GM12891 (cell line): ENCODE results near the gene KIF13A.
"Not testable (repeated sequence)": the region's sequence is repeated elsewhere in the genome, so short reads cannot be mapped to it uniquely, and the experiment has no call there.

ENCODE experiments used
- DNase-seq: peaks from one replicate; pipeline ENCODE4 v3.0.0; 2011; ENCODE audit warnings: low spot score; ENCODE audit not compliant: insufficient read length
- FAIRE-seq: peaks from 2 replicates; lab custom pipeline; 2011; peaks lifted over from hg19 to GRCh38; lab: Jason Lieb, UNC
- PAX5 ChIP-seq: IDR thresholded peaks from 2 replicates; pipeline ENCODE4 v1.6.1; 2011; ENCODE audit warnings: low read length, moderate library complexity, mild to moderate bottlenecking; ENCODE audit not compliant: insufficient read depth, severe bottlenecking
- POLR2A ChIP-seq: IDR thresholded peaks from 2 replicates; pipeline ENCODE4 v1.6.1; 2011; ENCODE audit warnings: low read depth, low read length, control low read depth
- POLR2AphosphoS5 ChIP-seq: IDR thresholded peaks from 2 replicates; pipeline ENCODE4 v1.6.1; 2011; ENCODE audit warnings: low read depth, low read length, control low read depth
- POU2F2 ChIP-seq: IDR thresholded peaks from 2 replicates; pipeline ENCODE4 v1.6.1; 2011; ENCODE audit warnings: low read depth, mild to moderate bottlenecking, control low read depth, low read length, moderate library complexity
- SPI1 ChIP-seq: IDR thresholded peaks from 2 replicates; pipeline ENCODE4 v1.6.1; 2011; ENCODE audit warnings: low read depth, low read length, control low read depth
- TAF1 ChIP-seq: IDR thresholded peaks from 2 replicates; pipeline ENCODE4 v1.6.1; 2011; ENCODE audit warnings: low read depth, low read length, control low read depth

The KIF13A gene

DNA sequence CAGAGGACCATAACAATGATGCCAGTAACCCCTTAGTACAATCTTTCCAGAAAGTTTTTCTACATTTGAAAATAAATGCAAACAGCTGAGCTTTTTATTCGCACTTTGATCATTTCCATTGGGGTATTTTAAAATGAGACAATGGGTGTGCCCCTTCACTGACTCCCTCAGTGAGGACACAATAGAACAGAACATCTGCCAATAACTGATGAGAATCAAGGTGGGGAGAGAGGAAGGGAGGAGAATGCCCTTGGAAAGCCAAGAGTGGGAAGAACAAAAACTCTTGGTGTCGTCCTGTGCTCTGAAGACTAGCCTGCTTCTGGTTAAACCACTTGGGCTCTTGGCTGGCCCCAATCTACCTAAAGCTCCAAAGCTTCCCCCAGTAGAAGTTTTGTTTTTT, 66.0 kb downstream of the KIF13A start:
- FAIRE-seq = no peak
- DNase-seq = no peak
- TF ChIP-seq POLR2A (no peak), POLR2AphosphoS5 (no peak), PAX5 (no peak), TAF1 (no peak), POU2F2 (no peak), SPI1 (no peak)

DNA sequence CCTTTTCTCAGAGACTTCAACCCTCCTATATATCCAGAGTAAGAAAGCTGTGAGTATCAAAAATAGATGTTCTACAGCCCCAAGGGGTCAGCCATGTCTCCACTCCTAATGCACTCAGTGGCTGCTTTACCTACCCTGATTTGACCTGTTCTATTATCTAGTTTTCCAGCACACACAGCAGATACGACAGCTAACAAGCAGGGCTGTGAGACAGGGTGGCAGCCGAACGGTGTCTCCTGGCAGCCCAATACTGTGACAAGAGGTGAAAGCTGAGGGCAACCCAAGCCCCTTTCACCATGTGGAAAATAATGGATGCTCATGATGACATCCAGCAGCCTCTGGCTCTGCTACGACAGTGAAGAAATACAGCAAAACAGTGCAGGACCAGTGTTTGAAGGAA, 67.9 kb downstream of the KIF13A start:
- TF ChIP-seq TAF1 = no peak
- no peak for TF ChIP-seq SPI1
- TF ChIP-seq POU2F2 = no peak
- TF ChIP-seq POLR2AphosphoS5 = no peak
- no peak for TF ChIP-seq POLR2A
- TF ChIP-seq PAX5 = no peak
- no peak for FAIRE-seq
- no peak for DNase-seq

DNA sequence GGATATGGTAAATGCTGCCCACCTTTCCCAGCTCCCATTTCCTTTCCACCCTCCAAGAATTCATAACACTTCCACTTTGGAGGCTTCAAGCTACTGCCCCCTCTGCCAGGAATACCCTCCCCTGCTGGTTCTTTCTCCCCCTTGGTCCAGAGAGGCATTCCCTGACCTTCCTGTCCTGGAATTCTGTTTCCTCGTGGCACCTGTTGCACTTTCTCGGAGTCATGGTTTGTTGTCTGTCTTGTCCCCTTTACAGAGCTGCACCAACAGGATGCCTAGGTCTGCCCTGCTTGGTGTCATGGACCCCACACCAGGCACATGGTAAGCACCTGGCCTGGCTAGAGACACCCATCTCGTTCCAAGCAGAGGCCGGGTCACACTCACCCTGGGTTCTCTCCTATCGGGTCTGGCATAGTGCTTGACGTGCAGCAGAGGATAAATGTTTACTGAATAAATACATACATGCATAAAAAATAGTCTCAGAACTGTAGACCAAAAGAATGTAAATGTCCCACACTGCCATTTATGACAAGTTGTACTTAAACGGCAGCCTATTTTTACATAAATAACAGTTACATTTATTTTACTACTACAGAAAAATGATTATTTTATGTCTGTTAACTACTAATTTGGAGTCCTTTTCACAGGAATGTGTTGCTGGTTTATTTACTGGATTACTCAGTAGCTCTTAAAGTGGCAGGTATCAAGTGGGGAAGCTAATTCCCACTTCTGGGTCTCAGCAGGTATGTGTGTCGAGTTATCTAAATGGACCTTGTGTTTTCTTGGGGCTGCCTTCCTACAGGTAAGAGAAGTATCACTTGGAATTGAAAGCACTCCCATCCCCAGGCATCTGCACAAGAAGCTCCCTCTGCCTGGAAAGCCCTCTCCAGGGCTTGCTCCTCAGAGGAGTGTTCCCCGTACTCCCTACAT, 69.3 kb downstream of the KIF13A start:
- DNase-seq (no peak), FAIRE-seq (no peak)
- no peak for TF ChIP-seq POLR2AphosphoS5
- TF ChIP-seq TAF1 = no peak
- TF ChIP-seq SPI1 = no peak
- TF ChIP-seq POU2F2 = no peak

GRCh38 chr6:17914651-17915050, 72.8 kb downstream of the KIF13A start:
- no peak for TF ChIP-seq TAF1
- TF ChIP-seq POLR2A = no peak
- TF ChIP-seq POU2F2 = no peak
- no peak for TF ChIP-seq PAX5
- no peak for TF ChIP-seq SPI1
- TF ChIP-seq POLR2AphosphoS5 = no peak
- FAIRE-seq (no peak), DNase-seq (no peak)

DNA sequence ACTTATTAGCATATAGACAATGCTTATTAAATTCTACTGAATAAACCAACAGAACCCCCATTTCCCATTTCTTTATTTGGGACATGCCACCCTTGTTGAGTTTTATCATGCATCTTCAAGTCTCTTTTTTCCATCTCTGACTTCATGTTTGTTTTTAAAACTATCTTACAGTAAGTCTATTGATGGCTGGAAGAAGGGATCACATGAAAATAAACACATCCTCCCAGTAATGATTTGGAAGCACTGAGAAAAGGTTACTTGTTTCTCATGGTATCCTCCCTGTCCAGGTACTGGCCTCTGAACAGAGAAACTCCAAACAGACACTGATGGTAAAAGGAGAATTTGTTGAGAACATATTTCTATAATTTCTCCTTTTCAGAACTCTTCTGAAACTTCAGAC, 74.9 kb downstream of the KIF13A start:
- TF ChIP-seq TAF1 (no peak), PAX5 (no peak), POLR2A (no peak), POLR2AphosphoS5 (no peak), SPI1 (no peak), POU2F2 (no peak)
- no peak for FAIRE-seq
- no peak for DNase-seq

GRCh38 chr6:17911656-17912055, 75.8 kb downstream of the KIF13A start:
- not testable (repeated sequence) for DNase-seq, FAIRE-seq

DNA sequence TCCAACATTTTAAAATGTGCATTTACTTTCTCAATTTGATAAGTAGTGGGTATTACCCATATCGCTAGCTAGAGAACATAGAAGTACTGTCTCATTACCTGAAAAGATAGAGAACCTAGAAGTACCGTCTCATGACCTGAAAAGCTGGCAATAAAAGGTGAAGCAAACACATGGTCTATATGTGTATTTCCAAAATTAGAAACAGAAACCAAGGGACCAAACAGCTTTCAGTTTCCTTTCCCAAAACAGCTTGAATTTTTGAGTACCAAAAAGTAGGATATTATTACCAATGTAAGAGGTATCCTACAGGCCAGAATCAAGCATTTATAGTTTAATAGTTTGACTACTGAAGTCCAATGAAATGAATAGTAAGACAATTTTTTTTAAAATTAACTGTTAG, 77.2 kb downstream of the KIF13A start:
- FAIRE-seq = no peak
- DNase-seq = no peak
- no peak for TF ChIP-seq SPI1
- no peak for TF ChIP-seq PAX5
- TF ChIP-seq POLR2AphosphoS5 = no peak
- TF ChIP-seq POU2F2 = no peak
- TF ChIP-seq TAF1 = no peak
- TF ChIP-seq POLR2A = no peak

DNA sequence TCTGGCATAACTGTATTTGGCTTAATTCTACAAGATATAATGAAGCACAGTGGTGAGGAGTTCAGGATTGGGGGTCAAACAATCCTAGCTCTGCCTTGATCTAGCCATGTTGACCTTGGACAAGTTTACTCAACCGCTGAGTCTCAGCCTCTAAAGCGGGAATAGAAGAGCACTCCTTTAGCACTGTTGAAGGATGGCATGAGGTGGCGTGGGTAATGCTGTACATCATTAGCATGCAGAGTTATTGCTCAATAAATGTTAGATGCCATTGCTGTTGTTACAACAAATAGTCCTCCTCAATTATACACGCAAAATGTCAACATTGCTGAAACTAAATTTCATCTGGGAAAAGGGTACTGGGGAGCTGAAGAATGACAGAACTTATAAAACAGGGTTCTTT, 78.6 kb downstream of the KIF13A start:
- no peak for FAIRE-seq
- DNase-seq = no peak
- TF ChIP-seq POU2F2 (no peak), SPI1 (no peak), TAF1 (no peak), PAX5 (no peak)

GRCh38 chr6:17907406-17908229, 79.8 kb downstream of the KIF13A start:
- TF ChIP-seq POU2F2 (no peak), PAX5 (no peak), SPI1 (peak; percentile 11; the same call in 1 of the 2 replicates), TAF1 (no peak)
- FAIRE-seq = no peak
- DNase-seq = no peak
